A549 (cell line): Measurements from ENCODE around the gene INPP4B. TPM values are rescaled to one million over a fixed set of nuclear protein-coding genes. Genes with fewer than 3 reads are reported as not detected.

Experiments
- ATAC-seq, 2 experiments: fragments of 200-7000 bp in 1 of 2; fragments of >200 bp in 1 of 2; cut with Nextera tagmentation in 1 of 2; cut with Tn5 transposase in 1 of 2; 3 replicates each; pipeline versions ENCODE4 v1.8.0 to v1.9.1; 2018 to 2020; ENCODE audit warnings: mild to moderate bottlenecking in 1 of 2, moderate library complexity in 1 of 2
- CTCF ChIA-PET: fragments of 300-600 bp; sonication (Branson Sonifier 250); formaldehyde crosslinking; extraction: SDS; loops from one replicate; lab custom pipeline; 2021; ENCODE audit warnings: antibody characterized with exemption, inconsistent platforms; lab: Yijun Ruan, JAX
- POLR2A ChIA-PET: fragments of 350-600 bp; formaldehyde crosslinking; extraction: SDS; loops from one replicate; lab custom pipeline; 2021; ENCODE audit warnings: antibody characterized with exemption, inconsistent platforms; lab: Yijun Ruan, JAX
- DNase-seq, 2 experiments: peaks; one replicate each; pipeline versions ENCODE4 v3.0.0 to v3.0.0-alpha.2; 2011 to 2016; ENCODE audit warnings: low read depth in 1 of 2, low spot score in 1 of 2
- FAIRE-seq: peaks from 2 replicates; lab custom pipeline; 2011; peaks lifted over from hg19 to GRCh38; lab: Jason Lieb, UNC
- H3K27ac ChIP-seq, 2 experiments: fragments of >200 bp; sonication (Bioruptor Twin); formaldehyde crosslinking; 3 replicates each; pipeline ENCODE4 v1.5.1; 2016 to 2017
- H3K4me1 ChIP-seq: fragments of >200 bp; sonication (Bioruptor Twin); formaldehyde crosslinking; 3 replicates; pipeline ENCODE4 v1.6.1; 2016
- H3K4me2 ChIP-seq: fragments of >200 bp; sonication (Bioruptor Twin); formaldehyde crosslinking; 3 replicates; pipeline ENCODE4 v1.6.1; 2016
- H3K4me3 ChIP-seq: fragments of >200 bp; sonication (Bioruptor Twin); formaldehyde crosslinking; 3 replicates; pipeline ENCODE4 v1.5.1; 2016
- H3K9me3 ChIP-seq: fragments of >200 bp; sonication (Bioruptor Twin); formaldehyde crosslinking; 3 replicates; pipeline ENCODE4 v1.6.1; 2016
- ATOH8 ChIP-seq: fragments of 250-450 bp; sonication (Bioruptor Pico); IDR thresholded peaks from 2 replicates; pipeline ENCODE4 v1.5.0; 2020; ENCODE audit warnings: low read depth, mild to moderate bottlenecking, moderate library complexity
- BHLHE40 ChIP-seq: IDR thresholded peaks from 2 replicates; pipeline ENCODE4 v1.6.1; 2012; ENCODE audit warnings: low read depth, low read length, inconsistent platforms
- CHD4 ChIP-seq: fragments of 200-600 bp; sonication (generic); IDR thresholded peaks from 2 replicates; pipeline ENCODE4 v1.6.1; 2016; ENCODE audit warnings: antibody characterized with exemption, mild to moderate bottlenecking, borderline replicate concordance
- CTCF ChIP-seq: fragments of >200 bp; sonication (Bioruptor Twin); formaldehyde crosslinking; IDR thresholded peaks from 3 replicates; pipeline ENCODE4 v1.5.1; 2016
- E2F6 ChIP-seq: IDR thresholded peaks from 2 replicates; pipeline ENCODE4 v1.6.1; 2012; ENCODE audit warnings: low read depth, borderline replicate concordance
- EP300 ChIP-seq, 2 experiments: fragments of >200 bp; sonication (Bioruptor Twin); formaldehyde crosslinking; IDR thresholded peaks; 2 replicates in 1 of 2; 3 replicates in 1 of 2; pipeline ENCODE4 v1.6.1; 2016 to 2017
- ESRRA ChIP-seq: fragments of 150-350 bp; IDR thresholded peaks from 2 replicates; pipeline ENCODE4 v1.6.1; 2014; ENCODE audit warnings: mild to moderate bottlenecking, low read length, borderline replicate concordance
- FOXS1 ChIP-seq: fragments of 250-450 bp; sonication (Bioruptor Pico); IDR thresholded peaks from 2 replicates; pipeline ENCODE4 v1.5.0; 2020; ENCODE audit warnings: mild to moderate bottlenecking, moderate library complexity
- HEYL ChIP-seq: fragments of 250-450 bp; sonication (Bioruptor Pico); IDR thresholded peaks from 2 replicates; pipeline ENCODE4 v1.8.0; 2021; ENCODE audit warnings: mild to moderate bottlenecking, moderate library complexity
- HOXB13 ChIP-seq: fragments of 250-450 bp; sonication (Bioruptor Pico); IDR thresholded peaks from 2 replicates; pipeline ENCODE4 v1.5.0; 2020; ENCODE audit warnings: low read depth, mild to moderate bottlenecking, moderate library complexity
- JUN ChIP-seq, 2 experiments: fragments of >200 bp; sonication (Bioruptor Twin); formaldehyde crosslinking; IDR thresholded peaks; 2 replicates in 1 of 2; 3 replicates in 1 of 2; pipeline ENCODE4 v1.6.1; 2016 to 2017
- MAFK ChIP-seq: fragments of 450-650 bp; IDR thresholded peaks from 2 replicates; pipeline ENCODE4 v1.6.1; 2014; ENCODE audit not compliant: partially characterized antibody
- MYC ChIP-seq: IDR thresholded peaks from 2 replicates; pipeline ENCODE4 v1.6.1; 2012; ENCODE audit warnings: mild to moderate bottlenecking, inconsistent platforms, low read length, improper control_type of control experiment, borderline replicate concordance
- NFE2L2 ChIP-seq: fragments of 150-350 bp; conservative IDR thresholded peaks from 2 replicates; pipeline ENCODE4 v1.6.1; 2014; ENCODE audit warnings: low read length
- PHF8 ChIP-seq: fragments of 200-600 bp; sonication (generic); IDR thresholded peaks from 2 replicates; pipeline ENCODE4 v1.6.1; 2016; ENCODE audit warnings: low read depth, mild to moderate bottlenecking, antibody characterized with exemption, moderate library complexity, borderline replicate concordance
- POLR2A ChIP-seq: IDR thresholded peaks from 2 replicates; pipeline ENCODE4 v1.6.1; 2012; ENCODE audit warnings: mild to moderate bottlenecking, low read length
- POLR2AphosphoS2 ChIP-seq: conservative IDR thresholded peaks from 2 replicates; pipeline ENCODE4 v1.6.1; 2012; ENCODE audit warnings: low read length, improper control_type of control experiment, inconsistent platforms
- RAD21 ChIP-seq, 2 experiments: fragments of >200 bp in 1 of 2; sonication (Bioruptor Twin) in 1 of 2; formaldehyde crosslinking in 1 of 2; IDR thresholded peaks in 1 of 2; conservative IDR thresholded peaks in 1 of 2; 2 replicates in 1 of 2; 3 replicates in 1 of 2; pipeline ENCODE4 v1.6.1; 2012 to 2018; ENCODE audit warnings: inconsistent platforms in 1 of 2
- RCOR1 ChIP-seq: fragments of 150-350 bp; IDR thresholded peaks from 2 replicates; pipeline ENCODE4 v1.6.1; 2014; ENCODE audit warnings: antibody characterized with exemption, low read length, low read depth
- RNF2 ChIP-seq: fragments of 200-600 bp; sonication (generic); IDR thresholded peaks from 2 replicates; pipeline ENCODE4 v1.6.1; 2016; ENCODE audit warnings: low read depth, mild to moderate bottlenecking, antibody characterized with exemption, moderate library complexity, borderline replicate concordance
- SREBF2 ChIP-seq: fragments of 450-650 bp; IDR thresholded peaks from 2 replicates; pipeline ENCODE4 v1.6.1; 2014; ENCODE audit warnings: mild to moderate bottlenecking, moderate library complexity
- ZFP36 ChIP-seq: fragments of 450-650 bp; IDR thresholded peaks from 2 replicates; pipeline ENCODE4 v1.6.1; 2014; ENCODE audit warnings: borderline replicate concordance; ENCODE audit not compliant: partially characterized antibody
- WGBS: methylation state at CpG from one replicate; pipeline ENCODE4 v1.1.6; 2017; ENCODE audit errors: missing lambda C conversion rate; 5-methylcytosine and 5-hydroxymethylcytosine counted together
- polyA plus RNA-seq, 4 experiments: library from polyadenylated mRNA; depleted of rRNA in 3 of 4; stranded (reverse); fragments of >200 nt; fragmentation: RNase III in 1 of 4; extraction: RNeasy Plus Mini Kit Qiagen cat#74134 plus additional on column Dnase treatment in 1 of 4; gene quantifications; 2 replicates in 3 of 4; 3 replicates in 1 of 4; pipeline ENCODE4 v1.2.3, GENCODE V29; 2011 to 2017
- TF ChIP-seq, protein P1 (sequence below): fragments of 200-600 bp; sonication (generic); IDR thresholded peaks from 2 replicates; pipeline ENCODE4 v1.6.1; 2016; ENCODE audit warnings: antibody characterized with exemption, mild to moderate bottlenecking, moderate library complexity

The INPP4B gene
- polyA plus RNA-seq, 2 of the 4 experiments (the other 2 are of a cell fraction): 7.2 to 14.9 TPM

GRCh38 chr4:142307857-142308256 lies 538.2 kb downstream of the INPP4B start:
- TF ChIP-seq CTCF: no peak
- no peak for TF ChIP-seq E2F6
- no peak for TF ChIP-seq JUN (IDR thresholded peaks at IDR 0.05)
- no peak for TF ChIP-seq FOXS1 (CRISPR knock-in tag)
- TF ChIP-seq ZFP36: no peak
- no peak for TF ChIP-seq MAFK
- TF ChIP-seq MYC: no peak
- no peak for TF ChIP-seq HEYL (CRISPR knock-in tag)
- no peak for TF ChIP-seq RNF2
- no peak for TF ChIP-seq NFE2L2
- no peak for TF ChIP-seq ATOH8 (CRISPR knock-in tag)
- TF ChIP-seq POLR2A: no peak
- TF ChIP-seq SREBF2: no peak
- TF ChIP-seq RAD21 (conservative IDR thresholded peaks at IDR 0.05 in 1 of 2, IDR thresholded peaks at IDR 0.05 in 1 of 2): no peak
- no peak for TF ChIP-seq ESRRA
- TF ChIP-seq HOXB13 (CRISPR knock-in tag): no peak
- TF ChIP-seq BHLHE40: no peak
- TF ChIP-seq, protein P1, sequence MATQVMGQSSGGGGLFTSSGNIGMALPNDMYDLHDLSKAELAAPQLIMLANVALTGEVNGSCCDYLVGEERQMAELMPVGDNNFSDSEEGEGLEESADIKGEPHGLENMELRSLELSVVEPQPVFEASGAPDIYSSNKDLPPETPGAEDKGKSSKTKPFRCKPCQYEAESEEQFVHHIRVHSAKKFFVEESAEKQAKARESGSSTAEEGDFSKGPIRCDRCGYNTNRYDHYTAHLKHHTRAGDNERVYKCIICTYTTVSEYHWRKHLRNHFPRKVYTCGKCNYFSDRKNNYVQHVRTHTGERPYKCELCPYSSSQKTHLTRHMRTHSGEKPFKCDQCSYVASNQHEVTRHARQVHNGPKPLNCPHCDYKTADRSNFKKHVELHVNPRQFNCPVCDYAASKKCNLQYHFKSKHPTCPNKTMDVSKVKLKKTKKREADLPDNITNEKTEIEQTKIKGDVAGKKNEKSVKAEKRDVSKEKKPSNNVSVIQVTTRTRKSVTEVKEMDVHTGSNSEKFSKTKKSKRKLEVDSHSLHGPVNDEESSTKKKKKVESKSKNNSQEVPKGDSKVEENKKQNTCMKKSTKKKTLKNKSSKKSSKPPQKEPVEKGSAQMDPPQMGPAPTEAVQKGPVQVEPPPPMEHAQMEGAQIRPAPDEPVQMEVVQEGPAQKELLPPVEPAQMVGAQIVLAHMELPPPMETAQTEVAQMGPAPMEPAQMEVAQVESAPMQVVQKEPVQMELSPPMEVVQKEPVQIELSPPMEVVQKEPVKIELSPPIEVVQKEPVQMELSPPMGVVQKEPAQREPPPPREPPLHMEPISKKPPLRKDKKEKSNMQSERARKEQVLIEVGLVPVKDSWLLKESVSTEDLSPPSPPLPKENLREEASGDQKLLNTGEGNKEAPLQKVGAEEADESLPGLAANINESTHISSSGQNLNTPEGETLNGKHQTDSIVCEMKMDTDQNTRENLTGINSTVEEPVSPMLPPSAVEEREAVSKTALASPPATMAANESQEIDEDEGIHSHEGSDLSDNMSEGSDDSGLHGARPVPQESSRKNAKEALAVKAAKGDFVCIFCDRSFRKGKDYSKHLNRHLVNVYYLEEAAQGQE: no peak
- Histone ChIP-seq H3K9me3 (no peaks in the 10 kb centered on the region), H3K4me2 (no peak overlapping the region), H3K4me1 (no peaks in the 10 kb centered on the region), H3K27ac (no peak overlapping the region), H3K4me3 (no peak overlapping the region)
- no peak for FAIRE-seq
- ChIA-PET CTCF (no interaction called here), POLR2A (no interaction called here)
- no peak for DNase-seq
- 71% methylated on average over 2 of the region's 2 CpGs for WGBS
- ATAC-seq: no peak

DNA sequence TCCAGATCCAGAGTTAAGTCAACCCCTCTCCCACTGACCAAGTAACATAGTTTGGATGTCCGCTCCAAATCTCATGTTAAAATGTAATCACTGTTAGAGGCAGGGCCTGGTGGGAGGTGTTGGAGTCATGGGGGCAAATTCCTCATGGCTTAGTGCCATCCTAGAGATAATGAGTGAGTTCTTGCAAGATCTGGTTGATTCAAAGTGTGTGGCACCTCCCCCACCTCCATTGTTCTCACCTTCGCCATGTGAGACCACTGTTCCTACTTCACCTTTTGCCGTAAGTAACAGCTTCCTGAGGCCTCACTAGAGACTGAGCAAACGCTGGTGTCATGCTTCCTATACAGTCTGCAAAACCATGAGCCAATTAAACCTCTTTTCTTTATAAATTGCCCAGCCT lies 548.8 kb downstream of the INPP4B start:
- no peak overlapping the region for H3K4me3 ChIP-seq
- POLR2A ChIA-PET: no interaction called here
- H3K9me3 ChIP-seq: no peaks in the 10 kb centered on the region
- no peak for ATAC-seq
- WGBS: 87% methylated on average over 4 of the region's 4 CpGs
- no peak for FAIRE-seq
- H3K4me1 ChIP-seq: no peaks in the 10 kb centered on the region
- CTCF ChIA-PET: no interaction called here
- H3K4me2 ChIP-seq: no peak overlapping the region
- no peak overlapping the region for H3K27ac ChIP-seq
- no peak for DNase-seq
- TF ChIP-seq POLR2AphosphoS2 (no peak), EP300 (IDR thresholded peaks at IDR 0.05) (no peak), BHLHE40 (no peak), CTCF (no peak), RCOR1 (no peak), PHF8 (no peak), CHD4 (no peak), ATOH8 (CRISPR knock-in tag) (no peak)
- TF ChIP-seq, protein P1: no peak
